Suppressor macrophage treated with lipopolysaccharide for 1 hour (primary cell): Measurements from ENCODE around the gene CLDND1.

Source experiments
- DNase-seq, 3 donors: peaks; one replicate each; pipeline ENCODE4 v3.0.0-alpha.2; 2020 to 2022

CLDND1 gene

DNA sequence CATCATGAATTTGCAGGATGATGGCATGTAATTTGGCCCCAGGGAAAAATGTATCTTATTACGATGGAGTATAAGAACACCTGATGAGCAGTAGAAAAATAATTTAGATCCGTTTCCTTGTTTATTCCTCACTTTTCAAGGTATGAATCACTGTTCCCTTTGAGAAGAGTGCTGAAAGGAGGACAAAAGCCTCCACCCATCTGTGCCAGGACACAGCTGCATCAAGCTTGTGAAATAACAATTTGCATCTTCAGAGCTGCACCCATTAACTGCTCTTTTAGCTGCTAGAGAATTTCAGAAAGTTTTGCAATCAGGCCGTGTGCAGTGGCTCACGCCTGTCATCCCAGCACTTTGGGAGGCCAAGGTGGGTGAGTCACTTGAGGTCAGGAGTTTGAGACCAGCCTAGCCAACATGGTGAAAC lies 9.6 kb downstream of the CLDND1 start:
- DNase-seq = peak in 1 of 3 donors; percentile 18

DNA sequence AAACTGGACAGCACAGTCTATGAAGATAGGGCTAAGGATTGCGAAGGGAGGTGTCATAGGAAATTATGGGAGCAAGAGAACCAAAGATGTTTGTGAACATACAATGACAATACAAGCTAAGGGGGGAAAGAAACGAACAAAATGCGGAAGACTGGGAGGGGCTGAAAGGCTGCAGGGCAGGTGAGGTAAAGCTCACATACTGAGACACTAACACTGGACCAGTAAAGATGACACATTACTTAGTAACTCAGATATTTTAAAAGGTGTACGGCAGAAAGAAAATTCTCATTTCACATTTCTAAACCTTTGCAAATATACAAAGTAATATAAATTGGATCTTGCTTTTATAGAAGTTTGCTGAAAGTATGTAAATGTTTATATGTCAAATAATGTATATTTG lies 10.1 kb downstream of the CLDND1 start:
- DNase-seq = no peak

DNA sequence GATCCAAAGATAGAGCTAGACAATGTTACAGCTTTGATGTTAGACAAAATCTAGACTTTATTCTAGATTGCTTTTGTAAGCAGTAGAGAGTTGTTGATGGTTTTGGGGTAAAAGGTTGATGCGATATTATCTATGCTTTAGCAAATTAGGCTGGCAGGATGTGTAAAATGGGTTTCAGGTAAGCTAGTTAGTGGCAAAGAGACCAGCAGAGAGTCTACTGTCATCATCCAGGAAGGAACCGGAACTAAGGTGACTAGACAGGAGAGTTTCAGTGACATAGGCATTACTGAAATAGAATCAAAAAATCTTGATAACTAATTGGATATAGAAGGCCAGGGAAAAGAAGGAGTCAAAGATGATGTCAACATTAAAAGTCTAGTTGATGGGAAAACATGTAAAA lies 14.1 kb downstream of the CLDND1 start:
- no peak for DNase-seq

DNA sequence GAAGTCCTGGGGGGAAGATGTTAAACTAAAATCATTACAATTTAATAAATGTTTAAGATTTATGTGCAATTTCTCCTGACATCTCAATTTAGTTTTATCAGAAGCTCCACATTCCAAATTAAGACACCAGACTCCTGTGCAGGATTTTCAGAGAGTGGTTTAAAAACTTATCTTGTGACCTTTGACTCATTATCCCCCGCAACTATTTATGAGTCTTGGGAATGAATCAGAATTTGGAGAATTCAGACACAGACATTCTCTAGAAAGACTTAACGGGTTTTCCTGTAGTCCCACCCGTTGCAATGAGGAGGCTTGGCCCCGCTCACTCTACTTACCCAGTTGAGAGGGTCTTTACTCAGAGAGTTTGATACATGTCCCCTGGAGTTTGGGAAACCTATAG lies 18.2 kb downstream of the CLDND1 start:
- DNase-seq = no peak

DNA sequence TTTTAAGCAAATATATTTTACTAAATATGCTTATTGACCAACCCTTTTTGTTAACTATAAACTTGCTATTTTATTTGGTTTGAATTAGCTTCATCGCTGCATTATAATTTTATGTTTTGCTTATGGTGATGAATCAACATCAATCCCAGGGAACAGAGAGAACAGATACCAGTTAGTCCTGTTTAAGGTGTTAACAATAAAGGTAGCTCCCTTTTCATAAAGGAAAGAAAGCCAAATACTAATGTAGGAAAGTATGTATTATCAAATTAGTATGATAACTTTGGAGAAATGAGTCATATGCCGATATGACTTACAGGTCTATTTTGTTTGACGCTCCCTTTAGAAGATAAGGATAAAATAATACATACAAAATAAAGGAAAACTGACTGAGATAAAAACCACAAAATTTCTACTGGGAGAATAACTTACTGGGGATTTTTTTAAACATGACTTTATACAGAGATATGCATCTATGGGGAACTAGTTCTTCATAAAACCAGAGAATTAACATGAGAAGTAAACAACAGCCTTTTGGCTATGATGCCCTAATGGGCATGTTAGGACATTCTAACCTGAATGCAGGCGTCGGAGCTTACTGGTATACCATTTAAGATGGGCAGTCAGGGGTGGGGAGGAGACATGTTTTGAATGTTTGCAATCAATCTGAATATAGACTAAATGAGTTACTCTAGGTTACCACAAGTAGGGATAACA lies 20.7 kb downstream of the CLDND1 start:
- no peak for DNase-seq

DNA sequence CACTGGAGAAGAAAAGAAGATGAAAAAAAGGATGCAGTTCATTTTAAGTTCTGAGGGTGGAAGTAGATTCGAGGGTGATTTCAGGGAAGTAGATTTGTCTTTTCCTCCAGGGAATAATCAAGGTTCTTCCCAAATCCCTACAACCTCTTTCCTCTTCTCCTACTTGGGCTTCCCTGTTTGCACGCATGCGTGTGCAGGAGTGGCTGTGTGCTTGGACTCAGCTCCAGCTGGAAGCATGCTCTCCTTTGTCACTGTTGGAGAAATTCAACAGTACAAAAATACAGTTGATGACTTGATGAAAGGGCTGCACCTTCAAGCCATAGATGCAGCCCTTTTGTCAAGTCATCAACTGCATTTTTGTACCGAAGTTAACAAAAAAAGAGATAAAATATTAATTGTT lies 21.4 kb downstream of the CLDND1 start:
- DNase-seq = no peak

DNA sequence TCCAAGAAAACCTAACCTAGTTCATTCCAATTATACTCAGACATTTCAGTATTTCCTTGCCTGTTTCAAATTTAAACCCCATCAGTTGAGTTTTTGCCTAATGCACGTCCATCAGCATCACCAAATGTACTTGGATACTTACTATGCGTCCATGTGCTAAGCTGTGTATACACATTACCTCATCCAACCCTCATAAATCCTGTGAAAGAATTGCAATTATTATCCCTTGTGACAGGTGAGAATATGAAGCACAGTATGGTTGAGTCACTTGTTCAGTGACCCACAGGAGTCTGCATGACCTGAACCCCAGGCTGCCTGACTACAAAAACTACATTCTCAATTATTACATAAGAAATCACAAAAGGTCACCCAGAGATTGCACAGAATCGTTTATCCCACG lies 22.7 kb downstream of the CLDND1 start:
- no peak for DNase-seq

DNA sequence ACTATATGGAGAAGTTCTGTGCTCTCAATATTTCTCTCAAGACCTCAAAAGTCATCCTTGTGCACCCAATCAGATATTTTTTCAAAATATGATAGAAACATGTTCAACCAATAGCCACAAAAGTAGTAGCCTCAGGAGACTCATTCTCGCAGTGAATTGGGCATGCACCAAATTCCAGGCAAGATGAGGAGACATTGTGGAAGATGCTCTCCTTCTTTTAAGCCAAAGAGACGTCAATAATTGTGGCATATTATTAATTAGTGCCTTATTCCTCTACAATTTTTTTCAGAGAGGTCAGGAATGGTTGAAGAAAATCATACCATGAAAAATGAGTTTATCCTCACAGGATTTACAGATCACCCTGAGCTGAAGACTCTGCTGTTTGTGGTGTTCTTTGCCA lies 25.3 kb downstream of the CLDND1 start, which contains the start of gene OR5K2:
TSS of gene OR5K2 (plus strand) at position 301 of the 400 bp plus-strand sequence. CDS start at position 301, 0 bp downstream.
- no peak for DNase-seq

DNA sequence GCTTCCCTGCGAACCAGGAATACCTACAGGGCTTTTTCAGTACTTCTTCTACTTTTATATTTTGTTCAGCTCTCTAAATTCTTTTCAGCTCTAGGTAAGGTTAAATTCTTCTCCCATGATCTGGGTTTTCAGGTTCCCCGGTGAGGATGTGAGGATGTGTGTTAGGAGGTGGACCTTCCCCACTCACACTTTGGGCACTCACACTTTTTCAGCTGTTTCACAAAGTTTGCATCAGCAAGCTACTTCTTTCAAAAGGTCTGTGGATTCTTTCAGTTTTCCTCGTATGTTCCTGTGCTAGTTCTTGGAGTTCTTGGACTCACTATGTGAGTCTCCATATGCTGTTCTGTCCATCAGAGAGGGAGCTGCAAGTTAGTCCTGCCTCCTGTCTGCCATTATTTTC lies 39.1 kb downstream of the CLDND1 start:
- no peak for DNase-seq

DNA sequence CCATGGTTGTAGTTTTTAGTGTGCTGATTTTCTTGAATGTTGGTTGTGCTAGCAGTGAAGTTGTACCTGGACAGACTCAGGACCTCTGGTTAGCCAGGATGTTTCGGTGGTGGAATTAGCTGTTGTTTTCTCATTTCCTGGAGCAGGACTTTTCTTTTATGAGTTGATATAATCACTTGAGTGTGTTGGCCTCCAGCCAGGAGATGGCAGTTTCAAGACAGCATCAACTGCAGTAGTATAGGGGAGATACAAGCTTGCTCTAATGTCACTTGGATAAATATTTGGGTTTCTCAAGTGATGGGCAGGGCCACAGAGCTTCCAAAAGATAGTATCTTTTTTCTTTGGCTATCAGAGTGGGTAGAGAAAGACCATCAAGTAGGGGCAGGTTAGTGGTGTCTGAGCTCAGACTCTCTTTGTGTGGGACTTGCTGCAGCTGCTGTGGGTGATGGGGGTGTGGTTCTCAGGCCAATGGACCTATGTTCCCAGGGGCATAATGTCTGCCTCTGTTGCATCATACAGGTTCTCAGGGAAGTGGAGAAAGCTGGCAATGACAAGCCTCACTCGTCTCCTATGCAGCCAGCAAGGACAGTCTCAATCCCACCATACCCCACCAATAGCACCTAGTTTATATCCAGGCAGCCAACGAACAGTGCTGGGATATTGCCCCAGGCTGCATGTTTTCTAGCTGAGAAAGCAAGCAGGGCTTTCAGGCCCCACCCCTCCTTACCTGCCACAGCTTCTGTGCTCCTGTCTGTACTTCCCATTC lies 39.8 kb downstream of the CLDND1 start:
- no peak for DNase-seq
